ENCODE measurements around the gene SERPINB3. TPM values are rescaled to one million over a fixed set of nuclear protein-coding genes. Genes with fewer than 3 reads are reported as not detected.

The SERPINB3 gene
- total RNA-seq, 2 experiments from 2014 or later: not detected

GRCh38 chr18:63705401-63705800 lies 43.7 kb upstream of the SERPINB3 start:
- intact Hi-C loops (cut with micrococcal nuclease; ENCODE audit: unreplicated experiment): no loop called here
- POLR2A ChIA-PET: no interaction called here
- Histone ChIP-seq H3K4me3 (ENCODE audit: low read depth, low read length, poor library complexity, severe bottlenecking) (no peak overlapping the region), H3K4me2 (ENCODE audit: low read length) (no peak overlapping the region), H3K9me3 (ENCODE audit: low read length) (no peaks in the 10 kb centered on the region), H3K36me3 (ENCODE audit: insufficient read depth, low read length) (no peaks in the 10 kb centered on the region), H3K79me2 (ENCODE audit: insufficient read depth, low read depth, low read length) (no peaks in the 10 kb centered on the region), H2AFZ (ENCODE audit: low read length) (no peak overlapping the region), H3K4me1 (ENCODE audit: insufficient read depth, low read length, poor library complexity, severe bottlenecking) (no peaks in the 10 kb centered on the region), H4K20me1 (ENCODE audit: insufficient read depth, low read length) (no peaks in the 10 kb centered on the region), H3K27ac (ENCODE audit: low read depth, low read length, poor library complexity, severe bottlenecking) (no peak overlapping the region), H3K9me2 (ENCODE audit: insufficient read depth, low read length) (no peaks in the 10 kb centered on the region)
- no TSS peak for BruUV-seq (replicated peaks)
- CTCF ChIA-PET (ENCODE audit: unreplicated experiment): no interaction called here
- no peak for DNase-seq (ENCODE audit: low spot score)
- TF ChIP-seq EZH2phosphoT487 (IDR thresholded peaks at IDR 0.05; ENCODE audit: borderline replicate concordance, low read depth, low read length) (no peak), CTCF (conservative IDR thresholded peaks at IDR 0.05; ENCODE audit: low read length) (no peak)

GRCh38 chr18:63702660-63703059 lies 41.0 kb upstream of the SERPINB3 start, which contains the start of gene SERPINB11:
Gene SERPINB11 (plus strand): TSS chr18:63702960. CDS start chr18:63710194, 7,234 bp downstream.
- intact Hi-C loops (cut with micrococcal nuclease; ENCODE audit: unreplicated experiment): no loop called here
- H3K4me2 ChIP-seq (ENCODE audit: low read length): no peak within 1 kb of the TSS
- H3K9me3 ChIP-seq (ENCODE audit: low read length): no peaks in the 10 kb centered on the region
- H3K79me2 ChIP-seq (ENCODE audit: insufficient read depth, low read depth, low read length): no peaks in the 10 kb centered on the region
- H4K20me1 ChIP-seq (ENCODE audit: insufficient read depth, low read length): no peaks in the 10 kb centered on the region
- no peak within 1 kb of the TSS for H2AFZ ChIP-seq (ENCODE audit: low read length)
- DNase-seq (ENCODE audit: low spot score): no peak
- TF ChIP-seq EZH2phosphoT487 (IDR thresholded peaks at IDR 0.05; ENCODE audit: borderline replicate concordance, low read depth, low read length) (no peak), CTCF (conservative IDR thresholded peaks at IDR 0.05; ENCODE audit: low read length) (no peak)
- BruUV-seq (replicated peaks): no TSS peak
- no peak within 1 kb of the TSS for H3K27ac ChIP-seq (ENCODE audit: low read depth, low read length, poor library complexity, severe bottlenecking)
- CTCF ChIA-PET (ENCODE audit: unreplicated experiment): no interaction called here
- H3K9me2 ChIP-seq (ENCODE audit: insufficient read depth, low read length): no peaks in the 10 kb centered on the region
- POLR2A ChIA-PET: interaction anchor here (0.5 kb wide), 1 partner anchor 126 kb away, joined by 3 read pairs; no protein-coding TSS in a partner anchor
- H3K4me3 ChIP-seq (ENCODE audit: low read depth, low read length, poor library complexity, severe bottlenecking): no peak within 1 kb of the TSS
- no peaks in the 10 kb centered on the region for H3K4me1 ChIP-seq (ENCODE audit: insufficient read depth, low read length, poor library complexity, severe bottlenecking)
- no peaks in the 10 kb centered on the region for H3K36me3 ChIP-seq (ENCODE audit: insufficient read depth, low read length)

GRCh38 chr18:63701952-63702351 lies 40.3 kb upstream of the SERPINB3 start:
- H3K9me3 ChIP-seq (ENCODE audit: low read length): no peaks in the 10 kb centered on the region
- no peak overlapping the region for H2AFZ ChIP-seq (ENCODE audit: low read length)
- ChIA-PET POLR2A (no interaction called here), CTCF (ENCODE audit: unreplicated experiment) (no interaction called here)
- intact Hi-C loops (cut with micrococcal nuclease; ENCODE audit: unreplicated experiment): no loop called here
- TF ChIP-seq CTCF (conservative IDR thresholded peaks at IDR 0.05; ENCODE audit: low read length): no peak
- no peak for TF ChIP-seq EZH2phosphoT487 (IDR thresholded peaks at IDR 0.05; ENCODE audit: borderline replicate concordance, low read depth, low read length)
- H3K79me2 ChIP-seq (ENCODE audit: insufficient read depth, low read depth, low read length): no peaks in the 10 kb centered on the region
- H3K36me3 ChIP-seq (ENCODE audit: insufficient read depth, low read length): no peaks in the 10 kb centered on the region
- BruUV-seq (replicated peaks): no TSS peak
- no peak overlapping the region for H3K4me2 ChIP-seq (ENCODE audit: low read length)
- no peaks in the 10 kb centered on the region for H3K9me2 ChIP-seq (ENCODE audit: insufficient read depth, low read length)
- H3K4me3 ChIP-seq (ENCODE audit: low read depth, low read length, poor library complexity, severe bottlenecking): no peak overlapping the region
- H4K20me1 ChIP-seq (ENCODE audit: insufficient read depth, low read length): no peaks in the 10 kb centered on the region
- DNase-seq (ENCODE audit: low spot score): no peak
- H3K27ac ChIP-seq (ENCODE audit: low read depth, low read length, poor library complexity, severe bottlenecking): no peak overlapping the region
- H3K4me1 ChIP-seq (ENCODE audit: insufficient read depth, low read length, poor library complexity, severe bottlenecking): no peaks in the 10 kb centered on the region

All from OCI-LY7 (cell line).